Mesenchymal stem cell (in vitro differentiated cells and primary cell): ENCODE measurements around the gene PAK5.

Experiments
- DNase-seq: peaks from one replicate; pipeline ENCODE4 v3.0.0-alpha.2; 2013
- H2AFZ ChIP-seq: one replicate; pipeline ENCODE4 v1.6.1; 2013; ENCODE audit warnings: low read depth, mild to moderate bottlenecking, control low read depth, inconsistent platforms, low read length, moderate library complexity
- H2AK5ac ChIP-seq: 2 replicates; pipeline ENCODE4 v1.6.1; 2013; ENCODE audit warnings: low read length, moderate library complexity, mild to moderate bottlenecking, inconsistent platforms; ENCODE audit not compliant: severe bottlenecking
- H2BK120ac ChIP-seq: one replicate; pipeline ENCODE4 v1.6.1; 2013; ENCODE audit warnings: low read depth, mild to moderate bottlenecking, inconsistent platforms, low read length, moderate library complexity
- H2BK12ac ChIP-seq, 2 experiments: one replicate each; pipeline ENCODE4 v1.6.1; 2013; ENCODE audit warnings: inconsistent platforms in 2 of 2, low read length in 2 of 2, mild to moderate bottlenecking in 2 of 2, moderate library complexity in 2 of 2, control low read depth in 1 of 2
- H2BK15ac ChIP-seq: one replicate; pipeline ENCODE4 v1.6.1; 2013; ENCODE audit warnings: mild to moderate bottlenecking, low read depth, inconsistent platforms; ENCODE audit not compliant: poor library complexity, severe bottlenecking
- H2BK5ac ChIP-seq: 2 replicates; pipeline ENCODE4 v1.6.1; 2013; ENCODE audit warnings: low read depth, mild to moderate bottlenecking, low read length, control low read depth, inconsistent platforms; ENCODE audit not compliant: poor library complexity, severe bottlenecking
- H3K14ac ChIP-seq, 2 experiments: one replicate each; pipeline ENCODE4 v1.6.1; 2013; ENCODE audit warnings: inconsistent platforms in 2 of 2, low read length in 2 of 2, control low read depth in 1 of 2, mild to moderate bottlenecking in 1 of 2, moderate library complexity in 1 of 2
- H3K18ac ChIP-seq, 2 experiments: one replicate each; pipeline ENCODE4 v1.6.1; 2013; ENCODE audit warnings: inconsistent platforms in 2 of 2, low read length in 2 of 2, control low read depth in 1 of 2, low read depth in 1 of 2, mild to moderate bottlenecking in 1 of 2
- H3K23ac ChIP-seq, 2 experiments: one replicate each; pipeline ENCODE4 v1.6.1; 2013; ENCODE audit warnings: inconsistent platforms in 2 of 2, low read length in 2 of 2, mild to moderate bottlenecking in 2 of 2, moderate library complexity in 2 of 2, control low read depth in 1 of 2
- H3K27ac ChIP-seq: 2 replicates; pipeline ENCODE4 v1.5.1; 2013; ENCODE audit warnings: mild to moderate bottlenecking, moderate library complexity, low read length, control low read depth, inconsistent platforms; ENCODE audit not compliant: poor library complexity, severe bottlenecking
- H3K27me3 ChIP-seq, 2 experiments: 2 replicates each; pipeline versions ENCODE4 v1.6.1 to v1.7.0; 2013; ENCODE audit warnings: low read length in 2 of 2, mild to moderate bottlenecking in 2 of 2, moderate library complexity in 2 of 2, control low read depth in 1 of 2, inconsistent platforms in 1 of 2; ENCODE audit not compliant: control insufficient read depth in 1 of 2, insufficient read depth in 1 of 2
- H3K36me3 ChIP-seq, 2 experiments: 2 replicates each; pipeline versions ENCODE4 v1.6.1 to v1.7.0; 2013; ENCODE audit warnings: low read length in 2 of 2, control low read depth in 1 of 2, inconsistent platforms in 1 of 2, low read depth in 1 of 2, mild to moderate bottlenecking in 1 of 2; ENCODE audit not compliant: insufficient read depth in 2 of 2, control insufficient read depth in 1 of 2
- H3K4ac ChIP-seq, 2 experiments: one replicate each; pipeline ENCODE4 v1.6.1; 2013; ENCODE audit warnings: inconsistent platforms in 2 of 2, low read length in 2 of 2, mild to moderate bottlenecking in 2 of 2, moderate library complexity in 2 of 2, control low read depth in 1 of 2, low read depth in 1 of 2
- H3K4me1 ChIP-seq: 2 replicates; pipeline ENCODE4 v1.6.1; 2013; ENCODE audit warnings: low read depth, low read length, control low read depth; ENCODE audit not compliant: control insufficient read depth, insufficient read depth
- H3K4me2 ChIP-seq: 2 replicates; pipeline ENCODE4 v1.6.1; 2013; ENCODE audit warnings: low read length, mild to moderate bottlenecking, inconsistent platforms; ENCODE audit not compliant: poor library complexity, severe bottlenecking
- H3K4me3 ChIP-seq, 2 experiments: 2 replicates each; pipeline versions ENCODE4 v1.5.1 to v1.7.0; 2013; ENCODE audit warnings: low read length in 2 of 2, mild to moderate bottlenecking in 2 of 2, control low read depth in 1 of 2, low read depth in 1 of 2; ENCODE audit not compliant: insufficient read depth in 1 of 2
- H3K79me1 ChIP-seq: replicated peaks from 2 replicates; pipeline ENCODE4 v1.6.1; 2013; ENCODE audit warnings: mild to moderate bottlenecking, control low read depth, low read length, inconsistent platforms; ENCODE audit not compliant: poor library complexity, severe bottlenecking
- H3K9ac ChIP-seq: 2 replicates; pipeline ENCODE4 v1.7.0; 2013; ENCODE audit warnings: mild to moderate bottlenecking, low read length, moderate library complexity
- H3K9me3 ChIP-seq: 2 replicates; pipeline ENCODE4 v1.7.0; 2013; ENCODE audit warnings: mild to moderate bottlenecking, low read length; ENCODE audit not compliant: control insufficient read depth
- H4K8ac ChIP-seq: one replicate; pipeline ENCODE4 v1.6.1; 2013; ENCODE audit warnings: inconsistent platforms, mild to moderate bottlenecking, low read length, moderate library complexity
- H4K91ac ChIP-seq: one replicate; pipeline ENCODE4 v1.6.1; 2013; ENCODE audit warnings: mild to moderate bottlenecking, low read length, inconsistent platforms
- WGBS: methylation state at CpG from one replicate; pipeline ENCODE4 v1.1.7; 2013; ENCODE audit warnings: mixed read lengths; 5-methylcytosine and 5-hydroxymethylcytosine counted together

PAK5 gene

GRCh38 chr20:9600562-9600961 lies 238.3 kb downstream of the PAK5 start:
- H2BK120ac ChIP-seq, result no peak overlapping the region

GRCh38 chr20:9597547-9597946 lies 241.3 kb downstream of the PAK5 start:
- no peak overlapping the region for H2BK5ac ChIP-seq
- H3K27me3 ChIP-seq, result peaks cover 0 to 27% of the 10 kb centered on the region in 2 experiments
- no peaks in the 10 kb centered on the region for H3K79me1 ChIP-seq
- H2BK120ac ChIP-seq, result no peak overlapping the region
- H3K9ac ChIP-seq, result no peak overlapping the region
- no peak overlapping the region for H2BK15ac ChIP-seq
- no peak overlapping the region for H2AK5ac ChIP-seq
- no peak for DNase-seq
- H3K4me3 ChIP-seq, result no peak overlapping the region
- H3K36me3 ChIP-seq, result no peaks in the 10 kb centered on the region
- H2BK12ac ChIP-seq, result no peak overlapping the region
- no peaks in the 10 kb centered on the region for H3K9me3 ChIP-seq
- H3K4me1 ChIP-seq, result no peaks in the 10 kb centered on the region
- H3K27ac ChIP-seq, result no peak overlapping the region
- H3K18ac ChIP-seq, result no peak overlapping the region
- H4K8ac ChIP-seq, result no peak overlapping the region
- WGBS, result 71% methylated on average over 4 of the region's 4 CpGs
- H2AFZ ChIP-seq, result no peak overlapping the region
- H3K14ac ChIP-seq, result no peak overlapping the region
- no peak overlapping the region for H3K4ac ChIP-seq
- H3K4me2 ChIP-seq, result no peak overlapping the region
- H3K23ac ChIP-seq, result no peak overlapping the region
- no peak overlapping the region for H4K91ac ChIP-seq

More at GRCh38 chr20:9600562-9600961, 238.3 kb downstream of the PAK5 start:
- H3K4me1 ChIP-seq, result no peaks in the 10 kb centered on the region
- no peaks in the 10 kb centered on the region for H3K36me3 ChIP-seq
- no peak overlapping the region for H2AFZ ChIP-seq
- no peaks in the 10 kb centered on the region for H3K79me1 ChIP-seq
- no peak overlapping the region for H2BK12ac ChIP-seq
- WGBS, result 17% methylated on average over 1 of the region's 1 CpG
- H3K4me2 ChIP-seq, result no peak overlapping the region
- no peak overlapping the region for H3K18ac ChIP-seq
- H2BK15ac ChIP-seq, result no peak overlapping the region
- no peak overlapping the region for H3K23ac ChIP-seq
- no peaks in the 10 kb centered on the region for H3K9me3 ChIP-seq
- no peak overlapping the region for H3K9ac ChIP-seq
- H4K91ac ChIP-seq, result no peak overlapping the region
- H3K27me3 ChIP-seq, result peaks cover 8 to 43% of the 10 kb centered on the region in 2 experiments
- H3K4me3 ChIP-seq, result no peak overlapping the region
- no peak for DNase-seq
- no peak overlapping the region for H3K4ac ChIP-seq
- no peak overlapping the region for H2BK5ac ChIP-seq
- no peak overlapping the region for H3K14ac ChIP-seq
- no peak overlapping the region for H2AK5ac ChIP-seq
- no peak overlapping the region for H3K27ac ChIP-seq
- H4K8ac ChIP-seq, result no peak overlapping the region

GRCh38 chr20:9595763-9596162 lies 243.1 kb downstream of the PAK5 start:
- WGBS, result no CpG with 5 or more reads among the region's 1 CpG

DNA sequence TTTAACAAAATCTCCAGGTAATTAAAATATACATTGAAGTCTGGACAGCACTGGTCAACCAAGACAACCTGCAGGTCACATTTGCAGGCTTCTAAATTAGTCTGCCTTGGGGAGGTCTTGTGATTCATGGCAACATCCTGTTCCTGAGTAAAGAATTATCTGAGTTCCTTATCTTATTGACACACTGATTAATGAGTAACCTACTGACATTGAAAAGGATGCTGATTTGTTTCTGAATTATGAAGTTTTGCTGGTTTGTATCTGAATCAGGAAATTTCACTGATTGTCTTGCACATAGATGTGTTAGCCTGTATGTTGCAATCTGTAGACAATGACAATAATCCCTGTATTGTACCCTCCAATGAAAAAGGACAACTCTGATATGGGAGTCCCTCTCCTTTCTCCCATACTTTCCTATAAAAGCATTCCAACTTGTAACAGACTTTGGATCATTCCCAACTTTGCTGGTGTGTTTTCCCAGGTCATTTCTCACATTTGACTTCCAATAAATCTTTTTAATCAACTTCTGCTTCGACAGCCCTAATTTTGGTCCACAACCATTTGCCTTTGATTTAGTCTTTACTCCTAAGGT lies 244.5 kb downstream of the PAK5 start:
- no peaks in the 10 kb centered on the region for H3K9me3 ChIP-seq
- H3K14ac ChIP-seq, result no peak overlapping the region
- H2BK120ac ChIP-seq, result no peak overlapping the region
- no peaks in the 10 kb centered on the region for H3K4me1 ChIP-seq
- peaks cover 0 to 20% of the 10 kb centered on the region in 2 experiments for H3K27me3 ChIP-seq
- H2AK5ac ChIP-seq, result no peak overlapping the region
- no peaks in the 10 kb centered on the region for H3K79me1 ChIP-seq
- no peaks in the 10 kb centered on the region for H3K36me3 ChIP-seq
- no peak for DNase-seq
- no peak overlapping the region for H2AFZ ChIP-seq
- no peak overlapping the region for H4K8ac ChIP-seq
- no peak overlapping the region for H3K4me3 ChIP-seq
- H3K23ac ChIP-seq, result no peak overlapping the region
- H2BK5ac ChIP-seq, result no peak overlapping the region
- no peak overlapping the region for H2BK15ac ChIP-seq
- H3K18ac ChIP-seq, result no peak overlapping the region
- no peak overlapping the region for H3K9ac ChIP-seq
- H3K4me2 ChIP-seq, result no peak overlapping the region
- no peak overlapping the region for H2BK12ac ChIP-seq
- no peak overlapping the region for H4K91ac ChIP-seq
- no peak overlapping the region for H3K27ac ChIP-seq
- 83% methylated on average over 1 of the region's 1 CpG for WGBS
- no peak overlapping the region for H3K4ac ChIP-seq

More at GRCh38 chr20:9595763-9596162, 243.1 kb downstream of the PAK5 start:
- H3K4me3 ChIP-seq, result no peak overlapping the region
- no peaks in the 10 kb centered on the region for H3K9me3 ChIP-seq
- H3K27ac ChIP-seq, result no peak overlapping the region
- H3K4ac ChIP-seq, result no peak overlapping the region
- H2BK5ac ChIP-seq, result no peak overlapping the region
- no peak overlapping the region for H3K4me2 ChIP-seq
- no peak overlapping the region for H4K8ac ChIP-seq
- no peak overlapping the region for H2BK120ac ChIP-seq
- H2AK5ac ChIP-seq, result no peak overlapping the region
- H3K9ac ChIP-seq, result no peak overlapping the region
- H3K23ac ChIP-seq, result no peak overlapping the region
- H2BK12ac ChIP-seq, result no peak overlapping the region
- H2AFZ ChIP-seq, result no peak overlapping the region
- H3K27me3 ChIP-seq, result peaks cover 0 to 24% of the 10 kb centered on the region in 2 experiments
- no peak overlapping the region for H2BK15ac ChIP-seq
- no peaks in the 10 kb centered on the region for H3K79me1 ChIP-seq
- H3K14ac ChIP-seq, result no peak overlapping the region
- no peak overlapping the region for H4K91ac ChIP-seq
- no peak overlapping the region for H3K18ac ChIP-seq
- no peaks in the 10 kb centered on the region for H3K4me1 ChIP-seq
- no peak for DNase-seq
- no peaks in the 10 kb centered on the region for H3K36me3 ChIP-seq
